AG04450 (cell line): ENCODE measurements around the gene FAM98A. TPM values are rescaled to one million over a fixed set of nuclear protein-coding genes. Genes with fewer than 3 reads are reported as not detected.

Source experiments
- CTCF ChIA-PET: fragments of 300-600, 350-600 bp; formaldehyde crosslinking; extraction: SDS; loops from one replicate; lab custom pipeline; 2022; ENCODE audit warnings: antibody characterized with exemption, inconsistent platforms; lab: Charles Lee
- POLR2A ChIA-PET: fragments of 350-600 bp; formaldehyde crosslinking; extraction: SDS; loops from one replicate; lab custom pipeline; 2021; ENCODE audit warnings: antibody characterized with exemption, inconsistent platforms; lab: Yijun Ruan, JAX
- DNase-seq: peaks from one replicate; pipeline ENCODE4 v3.0.0-alpha.2; 2011; ENCODE audit warnings: low read depth, low spot score
- H3K27ac ChIP-seq: one replicate; pipeline ENCODE4 v1.5.1; 2012; ENCODE audit warnings: low read depth, low read length, control low read depth
- H3K27me3 ChIP-seq: one replicate; pipeline ENCODE4 v1.6.0; 2012; ENCODE audit warnings: low read length; ENCODE audit not compliant: control insufficient read depth, insufficient read depth
- H3K4me3 ChIP-seq: 2 replicates; pipeline ENCODE4 v1.5.1; 2011; ENCODE audit warnings: mild to moderate bottlenecking, low read depth, low read length, control low read depth
- H3K9me3 ChIP-seq: 2 replicates; pipeline ENCODE4 v1.5.1; 2012; ENCODE audit warnings: low read length; ENCODE audit not compliant: control insufficient read depth, insufficient read depth
- CTCF ChIP-seq: IDR thresholded peaks from 2 replicates; pipeline ENCODE4 v1.5.1; 2011; ENCODE audit warnings: low read depth, low read length, control low read depth, inconsistent platforms
- polyA plus RNA-seq: library from polyadenylated mRNA; depleted of rRNA; stranded (reverse); fragments of >200 nt; gene quantifications from 2 replicates; pipeline ENCODE4 v1.2.3, GENCODE V29; 2011

Gene FAM98A
- polyA plus RNA-seq, 1 experiment: 156 TPM

- Histone ChIP-seq H3K27me3 (no peaks in the 10 kb centered on the region), H3K27ac (no peak overlapping the region), H3K4me3 (no peak overlapping the region), H3K9me3 (no peaks in the 10 kb centered on the region)
- no peak for DNase-seq
- POLR2A ChIA-PET: no interaction called here
- CTCF ChIA-PET: no interaction called here
- no peak for TF ChIP-seq CTCF
These were observed 8.2 kb upstream of the FAM98A start for GRCh38 chr2:33607251-33607721.

- H3K27me3 ChIP-seq: no peaks in the 10 kb centered on the region
- no peak for DNase-seq
- no peak for TF ChIP-seq CTCF
- no peak overlapping the region for H3K4me3 ChIP-seq
- no peak overlapping the region for H3K27ac ChIP-seq
- H3K9me3 ChIP-seq: no peaks in the 10 kb centered on the region
- POLR2A ChIA-PET: no interaction called here
- CTCF ChIA-PET: no interaction called here
These were observed 7.5 kb upstream of the FAM98A start for GRCh38 chr2:33606622-33607021.

- no peak for DNase-seq
- H3K27me3 ChIP-seq: no peaks in the 10 kb centered on the region
- no peaks in the 10 kb centered on the region for H3K9me3 ChIP-seq
- TF ChIP-seq CTCF: no peak
- CTCF ChIA-PET: no interaction called here
- H3K4me3 ChIP-seq: no peak overlapping the region
- POLR2A ChIA-PET: no interaction called here
- H3K27ac ChIP-seq: no peak overlapping the region
These were observed 7.0 kb upstream of the FAM98A start for GRCh38 chr2:33606100-33606499.

- ChIA-PET POLR2A (no interaction called here), CTCF (interaction anchor here (1.1 kb wide), 1 partner anchor 17 kb away, joined by 3 read pairs; no protein-coding TSS in a partner anchor)
- Histone ChIP-seq H3K27me3 (no peaks in the 10 kb centered on the region), H3K9me3 (no peaks in the 10 kb centered on the region), H3K27ac (no peak overlapping the region), H3K4me3 (no peak overlapping the region)
- no peak for TF ChIP-seq CTCF
- DNase-seq: no peak
These were observed 6.0 kb upstream of the FAM98A start for GRCh38 chr2:33605056-33605455.

GRCh38 chr2:33603416-33603815 is 4.3 kb upstream of the FAM98A start:
- H3K27me3 ChIP-seq: no peaks in the 10 kb centered on the region
- ChIA-PET CTCF (interaction anchor here (1.4 kb wide), 1 partner anchor 20 kb away, joined by 3 read pairs; no protein-coding TSS in a partner anchor), POLR2A (no interaction called here)
- H3K4me3 ChIP-seq: no peak overlapping the region
- no peak overlapping the region for H3K27ac ChIP-seq
- DNase-seq: no peak
- H3K9me3 ChIP-seq: no peaks in the 10 kb centered on the region; the same call in 1 of the 2 replicates
- TF ChIP-seq CTCF: no peak
